OCI-LY1 (cell line): Measurements from ENCODE around the gene MUC3A.

Source experiments
- EZH2 ChIP-seq: fragments of 200-600 bp; sonication (generic), shearing (Covaris generic); IDR thresholded peaks from 2 replicates; pipeline ENCODE4 v1.8.0; 2017; ENCODE audit warnings: borderline replicate concordance, mixed run types, mild to moderate bottlenecking, antibody characterized with exemption, low read length, moderate library complexity, mixed read lengths
- TF ChIP-seq, protein P1 (sequence below): fragments of 200-600 bp; sonication (generic), shearing (Covaris generic); IDR thresholded peaks from 2 replicates; pipeline ENCODE4 v1.5.1; 2017; ENCODE audit warnings: mild to moderate bottlenecking, antibody characterized with exemption, low read length, moderate library complexity, mixed read lengths

DNA sequence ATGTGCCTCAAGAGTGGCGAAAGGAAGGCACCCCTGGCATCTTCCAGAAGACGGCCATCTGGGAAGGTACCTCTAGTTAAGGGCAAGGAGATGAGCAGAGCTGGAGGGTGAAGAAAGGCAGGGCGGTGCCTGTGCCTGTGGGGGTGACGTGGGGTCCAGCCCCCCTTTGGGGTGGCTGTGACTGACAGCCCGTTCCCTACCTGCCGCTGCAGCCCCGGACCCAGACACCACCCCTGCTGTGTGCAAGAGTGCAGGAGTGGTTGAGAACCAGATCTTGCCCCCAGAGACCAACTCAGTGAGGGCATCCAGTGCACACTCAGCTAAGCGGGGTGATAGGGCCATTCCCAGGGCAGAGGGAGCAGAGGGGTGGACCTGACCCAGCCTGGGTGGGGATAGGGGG is 66.3 kb downstream of the MUC3A start:
- TF ChIP-seq, protein P1, sequence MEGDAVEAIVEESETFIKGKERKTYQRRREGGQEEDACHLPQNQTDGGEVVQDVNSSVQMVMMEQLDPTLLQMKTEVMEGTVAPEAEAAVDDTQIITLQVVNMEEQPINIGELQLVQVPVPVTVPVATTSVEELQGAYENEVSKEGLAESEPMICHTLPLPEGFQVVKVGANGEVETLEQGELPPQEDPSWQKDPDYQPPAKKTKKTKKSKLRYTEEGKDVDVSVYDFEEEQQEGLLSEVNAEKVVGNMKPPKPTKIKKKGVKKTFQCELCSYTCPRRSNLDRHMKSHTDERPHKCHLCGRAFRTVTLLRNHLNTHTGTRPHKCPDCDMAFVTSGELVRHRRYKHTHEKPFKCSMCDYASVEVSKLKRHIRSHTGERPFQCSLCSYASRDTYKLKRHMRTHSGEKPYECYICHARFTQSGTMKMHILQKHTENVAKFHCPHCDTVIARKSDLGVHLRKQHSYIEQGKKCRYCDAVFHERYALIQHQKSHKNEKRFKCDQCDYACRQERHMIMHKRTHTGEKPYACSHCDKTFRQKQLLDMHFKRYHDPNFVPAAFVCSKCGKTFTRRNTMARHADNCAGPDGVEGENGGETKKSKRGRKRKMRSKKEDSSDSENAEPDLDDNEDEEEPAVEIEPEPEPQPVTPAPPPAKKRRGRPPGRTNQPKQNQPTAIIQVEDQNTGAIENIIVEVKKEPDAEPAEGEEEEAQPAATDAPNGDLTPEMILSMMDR: no peak
- no peak for TF ChIP-seq EZH2
